ENCODE measurements around the gene ENTPD6.

DNA sequence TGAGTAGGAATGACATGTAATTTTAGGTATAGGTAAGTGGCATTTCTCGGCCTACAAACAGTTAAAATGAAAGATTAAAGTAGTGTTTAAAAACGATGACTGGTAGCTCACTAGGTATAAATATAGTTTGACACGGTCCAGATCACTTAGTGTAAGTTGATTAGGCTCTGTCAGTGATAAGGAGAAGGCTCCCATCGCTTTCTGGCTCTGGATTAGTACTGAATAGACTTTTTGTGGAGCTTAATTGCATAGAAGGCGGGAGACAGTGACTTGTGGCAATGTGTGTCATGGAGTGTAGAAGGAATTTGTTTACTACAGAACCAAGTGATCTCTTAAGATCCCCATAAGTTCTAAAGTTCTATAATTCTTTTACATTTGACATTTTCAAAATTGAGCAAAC is 59.1 kb downstream of the ENTPD6 start:
- TF ChIP-seq TAF1 (IDR thresholded peaks at IDR 0.05; ENCODE audit: borderline replicate concordance, low read depth, low read length) (no peak), POLR2A (IDR thresholded peaks at IDR 0.05; ENCODE audit: low read depth, low read length) (no peak)
